H9 (cell line): ENCODE data around the gene RPL27. TPM values are rescaled to one million over a fixed set of nuclear protein-coding genes. Genes with fewer than 3 reads are reported as not detected.

Source experiments
- DNase-seq: peaks from one replicate; pipeline ENCODE4 v3.0.0-alpha.2; 2017
- H2AFZ ChIP-seq: one replicate; pipeline ENCODE4 v1.6.1; 2013; ENCODE audit warnings: mild to moderate bottlenecking, low read length, control low read depth, moderate library complexity
- H2AK5ac ChIP-seq: 2 replicates; pipeline ENCODE4 v1.6.1; 2013; ENCODE audit warnings: low read length, control low read depth, mixed read lengths; ENCODE audit not compliant: insufficient read length
- H2BK120ac ChIP-seq: one replicate; pipeline ENCODE4 v1.6.1; 2013; ENCODE audit warnings: low read depth, mild to moderate bottlenecking, low read length, control low read depth, inconsistent platforms; ENCODE audit not compliant: poor library complexity, severe bottlenecking
- H2BK12ac ChIP-seq: 2 replicates; pipeline ENCODE4 v1.6.1; 2013; ENCODE audit warnings: low read length, control low read depth, mixed read lengths, low read depth; ENCODE audit not compliant: insufficient read length
- H2BK15ac ChIP-seq: 2 replicates; pipeline ENCODE4 v1.6.1; 2013; ENCODE audit warnings: low read depth, low read length, control low read depth
- H2BK20ac ChIP-seq: one replicate; pipeline ENCODE4 v1.6.1; 2013; ENCODE audit warnings: low read depth, mild to moderate bottlenecking, low read length, control low read depth, inconsistent platforms; ENCODE audit not compliant: poor library complexity, severe bottlenecking
- H2BK5ac ChIP-seq: 2 replicates; pipeline ENCODE4 v1.6.1; 2013; ENCODE audit warnings: low read length, control low read depth, mixed read lengths; ENCODE audit not compliant: insufficient read length
- H3K14ac ChIP-seq: 2 replicates; pipeline ENCODE4 v1.6.1; 2013; ENCODE audit warnings: low read length, control low read depth; ENCODE audit not compliant: insufficient read depth
- H3K18ac ChIP-seq: 2 replicates; pipeline ENCODE4 v1.6.1; 2013; ENCODE audit warnings: low read depth, mild to moderate bottlenecking, mixed read lengths, low read length, control low read depth; ENCODE audit not compliant: insufficient read length
- H3K23ac ChIP-seq: 2 replicates; pipeline ENCODE4 v1.6.1; 2013; ENCODE audit warnings: low read length, control low read depth, mixed read lengths, low read depth; ENCODE audit not compliant: insufficient read length
- H3K23me2 ChIP-seq: 2 replicates; pipeline ENCODE4 v1.6.1; 2013; ENCODE audit warnings: low read depth, mild to moderate bottlenecking, mixed read lengths, low read length, control low read depth; ENCODE audit not compliant: insufficient read length, poor library complexity, severe bottlenecking
- H3K27ac ChIP-seq: 2 replicates; pipeline ENCODE4 v1.5.1; 2013; ENCODE audit warnings: low read length, control low read depth, mixed read lengths, low read depth; ENCODE audit not compliant: insufficient read length
- H3K27me3 ChIP-seq: 2 replicates; pipeline ENCODE4 v1.6.1; 2013; ENCODE audit warnings: low read length, control low read depth, inconsistent platforms; ENCODE audit not compliant: insufficient read depth
- H3K4ac ChIP-seq: 2 replicates; pipeline ENCODE4 v1.6.1; 2013; ENCODE audit warnings: low read depth, mild to moderate bottlenecking, control low read depth, inconsistent platforms, low read length, moderate library complexity
- H3K4me1 ChIP-seq: 2 replicates; pipeline ENCODE4 v1.6.1; 2013; ENCODE audit warnings: low read length, control low read depth, inconsistent platforms; ENCODE audit not compliant: insufficient read depth
- H3K4me2 ChIP-seq: 2 replicates; pipeline ENCODE4 v1.6.1; 2013; ENCODE audit warnings: low read length, control low read depth, mixed read lengths; ENCODE audit not compliant: insufficient read length, insufficient read depth
- H3K56ac ChIP-seq: 2 replicates; pipeline ENCODE4 v1.6.1; 2013; ENCODE audit warnings: low read depth, mild to moderate bottlenecking, mixed read lengths, low read length, control low read depth; ENCODE audit not compliant: insufficient read length
- H3K79me1 ChIP-seq: 2 replicates; pipeline ENCODE4 v1.6.1; 2013; ENCODE audit warnings: low read depth, mild to moderate bottlenecking, moderate library complexity, low read length, control low read depth, inconsistent platforms; ENCODE audit not compliant: insufficient read depth, poor library complexity, severe bottlenecking
- H3K79me2 ChIP-seq: 2 replicates; pipeline ENCODE4 v1.6.1; 2013; ENCODE audit warnings: low read length, control low read depth, inconsistent platforms; ENCODE audit not compliant: insufficient read depth
- H3K9ac ChIP-seq: 2 replicates; pipeline ENCODE4 v1.6.1; 2013; ENCODE audit warnings: low read length, control low read depth, mixed read lengths; ENCODE audit not compliant: insufficient read length; ENCODE audit errors: extremely low read depth
- H3K9me3 ChIP-seq: one replicate; pipeline ENCODE4 v1.6.1; 2013; ENCODE audit warnings: low read depth, low read length, inconsistent platforms; ENCODE audit not compliant: control insufficient read depth
- H3T11ph ChIP-seq: one replicate; pipeline ENCODE4 v1.6.1; 2013; ENCODE audit warnings: mild to moderate bottlenecking, low read length, control low read depth, inconsistent platforms
- H4K20me1 ChIP-seq: one replicate; pipeline ENCODE4 v1.6.1; 2013; ENCODE audit not compliant: control insufficient read depth, insufficient read length, insufficient read depth
- H4K5ac ChIP-seq: 2 replicates; pipeline ENCODE4 v1.6.1; 2013; ENCODE audit warnings: low read depth, mild to moderate bottlenecking, mixed read lengths, low read length, control low read depth; ENCODE audit not compliant: insufficient read length
- H4K8ac ChIP-seq: replicated peaks from 2 replicates; pipeline ENCODE4 v1.6.1; 2013; ENCODE audit warnings: low read length, control low read depth, mixed read lengths, low read depth; ENCODE audit not compliant: insufficient read length
- H4K91ac ChIP-seq: 2 replicates; pipeline ENCODE4 v1.6.1; 2013; ENCODE audit warnings: low read depth, mild to moderate bottlenecking, moderate library complexity, mixed read lengths, low read length, control low read depth; ENCODE audit not compliant: insufficient read length
- H3K27ac Mint-ChIP-seq, 3 experiments: 2 replicates in 2 of 3; 3 replicates in 1 of 3; pipeline ENCODE4 v1.8.0; 2020 to 2021; ENCODE audit warnings: mixed read lengths in 3 of 3, mild to moderate bottlenecking in 1 of 3, moderate library complexity in 1 of 3
- H3K27me3 Mint-ChIP-seq: 2 replicates; pipeline ENCODE4 v1.8.0; 2021; ENCODE audit warnings: low read depth, mild to moderate bottlenecking, moderate library complexity, mixed read lengths
- H3K36me3 Mint-ChIP-seq, 3 experiments: 2 replicates in 2 of 3; 3 replicates in 1 of 3; pipeline ENCODE4 v1.8.0; 2020 to 2021; ENCODE audit warnings: low read depth in 3 of 3, mixed read lengths in 3 of 3; ENCODE audit not compliant: insufficient read depth in 1 of 3
- H3K4me1 Mint-ChIP-seq, 2 experiments: 2 replicates each; pipeline ENCODE4 v1.8.0; 2020; ENCODE audit warnings: mixed read lengths in 2 of 2
- H3K4me3 Mint-ChIP-seq, 2 experiments: 2 replicates in 1 of 2; 3 replicates in 1 of 2; pipeline ENCODE4 v1.8.0; 2020 to 2021; ENCODE audit warnings: mild to moderate bottlenecking in 2 of 2, mixed read lengths in 2 of 2, moderate library complexity in 1 of 2
- H3K9me3 Mint-ChIP-seq, 2 experiments: 2 replicates in 1 of 2; 3 replicates in 1 of 2; pipeline ENCODE4 v1.8.0; 2020; ENCODE audit warnings: mild to moderate bottlenecking in 2 of 2, mixed read lengths in 2 of 2, moderate library complexity in 1 of 2
- WGBS: extraction: QIAGEN DNeasy Blood & Tissue Kit; methylation state at CpG from one replicate; pipeline ENCODE4 v1.1.7; 2013; ENCODE audit warnings: missing lambda C conversion rate, low lambda C conversion rate, mixed read lengths; ENCODE audit not compliant: insufficient read length; ENCODE audit errors: extremely low coverage; 5-methylcytosine and 5-hydroxymethylcytosine counted together
- total RNA-seq: library from RNA; stranded (reverse); gene quantifications from 2 replicates; pipeline ENCODE4 v1.2.1, GENCODE V29; 2021
- TF ChIP-seq, protein P1 (sequence below): fragments of 200-600 bp; sonication (generic); conservative IDR thresholded peaks from 3 replicates; pipeline ENCODE4 v1.8.0; 2021; ENCODE audit warnings: antibody characterized with exemption, mild to moderate bottlenecking

The RPL27 gene
- total RNA-seq, 1 experiment from 2014 or later, result 1,514 TPM

DNA sequence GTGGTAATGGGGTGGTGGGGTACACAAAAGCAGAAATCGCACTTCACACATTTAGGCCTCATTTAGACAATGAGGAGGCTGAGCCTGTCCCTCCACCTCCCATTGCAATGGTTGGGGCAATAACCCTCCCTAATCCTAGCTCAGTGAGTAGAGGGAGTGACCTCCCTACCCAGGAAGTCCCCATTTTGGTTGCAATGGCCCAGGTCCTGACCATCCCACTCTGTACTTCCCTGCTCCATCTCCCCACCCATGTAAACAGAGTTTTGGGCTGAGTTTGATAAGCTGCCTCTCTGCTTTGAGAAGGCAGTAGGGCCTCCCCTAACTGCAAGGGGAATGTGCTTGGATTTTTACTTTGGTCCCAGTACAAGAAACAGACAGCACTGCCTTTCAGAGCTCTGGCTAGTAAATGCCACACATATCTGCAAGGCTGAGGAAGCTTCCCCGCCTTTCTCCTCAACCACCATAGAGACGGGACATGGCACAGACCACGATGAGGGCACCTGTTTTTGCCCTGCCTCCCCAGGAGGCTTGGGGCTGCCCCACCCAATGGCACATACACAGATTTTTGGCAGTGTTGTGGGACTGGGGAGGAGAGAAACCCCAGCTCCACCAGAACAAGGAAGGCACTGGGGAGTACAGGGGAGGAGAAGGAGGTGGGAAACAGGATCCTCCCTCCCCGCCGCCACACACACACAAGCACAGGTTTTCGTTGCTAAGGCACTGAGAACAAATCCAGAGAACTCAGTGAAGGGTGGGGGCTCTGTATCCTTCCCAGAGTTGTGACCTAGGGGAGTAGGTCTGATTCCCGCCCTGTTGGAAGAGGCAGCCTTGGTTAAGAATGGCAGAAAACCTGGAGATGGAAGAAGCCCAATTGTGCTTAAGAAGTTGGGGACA, 16.7 kb downstream of the RPL27 start:
- H3K9me3 ChIP-seq, result no peaks in the 10 kb centered on the region
- peak overlapping the region in 1 of 2 experiments; percentile 7; a peak in 2 of 5 replicates for H3K4me3 Mint-ChIP-seq
- H3K27me3 Mint-ChIP-seq, result no peaks in the 10 kb centered on the region
- TF ChIP-seq, protein P1, sequence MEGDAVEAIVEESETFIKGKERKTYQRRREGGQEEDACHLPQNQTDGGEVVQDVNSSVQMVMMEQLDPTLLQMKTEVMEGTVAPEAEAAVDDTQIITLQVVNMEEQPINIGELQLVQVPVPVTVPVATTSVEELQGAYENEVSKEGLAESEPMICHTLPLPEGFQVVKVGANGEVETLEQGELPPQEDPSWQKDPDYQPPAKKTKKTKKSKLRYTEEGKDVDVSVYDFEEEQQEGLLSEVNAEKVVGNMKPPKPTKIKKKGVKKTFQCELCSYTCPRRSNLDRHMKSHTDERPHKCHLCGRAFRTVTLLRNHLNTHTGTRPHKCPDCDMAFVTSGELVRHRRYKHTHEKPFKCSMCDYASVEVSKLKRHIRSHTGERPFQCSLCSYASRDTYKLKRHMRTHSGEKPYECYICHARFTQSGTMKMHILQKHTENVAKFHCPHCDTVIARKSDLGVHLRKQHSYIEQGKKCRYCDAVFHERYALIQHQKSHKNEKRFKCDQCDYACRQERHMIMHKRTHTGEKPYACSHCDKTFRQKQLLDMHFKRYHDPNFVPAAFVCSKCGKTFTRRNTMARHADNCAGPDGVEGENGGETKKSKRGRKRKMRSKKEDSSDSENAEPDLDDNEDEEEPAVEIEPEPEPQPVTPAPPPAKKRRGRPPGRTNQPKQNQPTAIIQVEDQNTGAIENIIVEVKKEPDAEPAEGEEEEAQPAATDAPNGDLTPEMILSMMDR, result no peak
- H3K9ac ChIP-seq, result no peak overlapping the region
- H3K56ac ChIP-seq, result no peak overlapping the region
- H2BK20ac ChIP-seq, result no peak overlapping the region
- no peak overlapping the region for H4K5ac ChIP-seq
- H3K9me3 Mint-ChIP-seq, result no peaks in the 10 kb centered on the region
- H4K8ac ChIP-seq, result no peak overlapping the region
- H2BK5ac ChIP-seq, result no peak overlapping the region
- no peak overlapping the region for H2BK15ac ChIP-seq
- H3K79me1 ChIP-seq, result no peaks in the 10 kb centered on the region
- no peaks in the 10 kb centered on the region for H3K27me3 ChIP-seq
- no peak for DNase-seq
- no peak overlapping the region for H4K91ac ChIP-seq
- H4K20me1 ChIP-seq, result no peaks in the 10 kb centered on the region
- no peak overlapping the region for H2AFZ ChIP-seq
- H3K4me1 Mint-ChIP-seq, result peaks cover 26 to 54% of the 10 kb centered on the region in 2 experiments
- H3K4ac ChIP-seq, result no peak overlapping the region
- no peak overlapping the region for H3K4me2 ChIP-seq
- no CpG with 5 or more reads among the region's 8 CpGs for WGBS
- no peak overlapping the region for H3K18ac ChIP-seq
- H2BK12ac ChIP-seq, result no peak overlapping the region
- H3T11ph ChIP-seq, result no peak overlapping the region
- H3K27ac ChIP-seq, result no peak overlapping the region
- H3K4me1 ChIP-seq, result no peaks in the 10 kb centered on the region; the same call in 1 of the 2 replicates
- no peaks in the 10 kb centered on the region for H3K79me2 ChIP-seq
- no peak overlapping the region for H3K23ac ChIP-seq
- no peak overlapping the region for H2AK5ac ChIP-seq
- no peaks in the 10 kb centered on the region for H3K23me2 ChIP-seq
- peak overlapping the region; percentile 56 to 85 (median 85) for H3K27ac Mint-ChIP-seq
- no peak overlapping the region for H2BK120ac ChIP-seq
- H3K14ac ChIP-seq, result no peak overlapping the region
- peaks cover 11 to 46% (median 44%) of the 10 kb centered on the region in 3 experiments; a peak in 6 of 7 replicates for H3K36me3 Mint-ChIP-seq
